Lower leg skin (tissue), 3 donors: ENCODE data around the gene GAREM1.

Source experiments
- CTCF ChIP-seq, 3 donors: fragments of 450-650 bp; IDR thresholded peaks; one replicate each; pipeline ENCODE4 v1.5.1; 2016; ENCODE audit warnings: antibody characterized with exemption in 3 of 3, mild to moderate bottlenecking in 3 of 3, moderate library complexity in 2 of 3
- POLR2A ChIP-seq, 2 donors: fragments of 450-650 bp; IDR thresholded peaks; one replicate each; pipeline ENCODE4 v1.6.1; 2016 to 2017; ENCODE audit warnings: antibody characterized with exemption in 2 of 2, mild to moderate bottlenecking in 1 of 2, moderate library complexity in 1 of 2

GRCh38 chr18:32460171-32460731, 10.4 kb downstream of the GAREM1 start:
- TF ChIP-seq CTCF (IDR thresholded peaks at IDR 0.05): no peak
- no peak for TF ChIP-seq POLR2A (IDR thresholded peaks at IDR 0.05)
